HFFc6 (cell line): Measurements from ENCODE around the gene SPEN. TPM values are rescaled to one million over a fixed set of nuclear protein-coding genes. Genes with fewer than 3 reads are reported as not detected.

Source experiments
- DNase-seq: peaks from one replicate; pipeline ENCODE4 v3.0.0-alpha.2; 2018
- H3K27ac Mint-ChIP-seq: 2 replicates; pipeline ENCODE4 v1.8.0; 2020; ENCODE audit warnings: mild to moderate bottlenecking, mixed read lengths
- H3K27me3 Mint-ChIP-seq: 2 replicates; pipeline ENCODE4 v1.8.0; 2021; ENCODE audit warnings: mild to moderate bottlenecking, moderate library complexity, mixed read lengths; ENCODE audit not compliant: insufficient read depth
- H3K36me3 Mint-ChIP-seq: 2 replicates; pipeline ENCODE4 v1.8.0; 2021; ENCODE audit warnings: low read depth, mixed read lengths
- H3K4me1 Mint-ChIP-seq: 2 replicates; pipeline ENCODE4 v1.8.0; 2020; ENCODE audit warnings: low read depth, mixed read lengths
- H3K4me3 Mint-ChIP-seq: 2 replicates; pipeline ENCODE4 v1.8.0; 2020; ENCODE audit warnings: mild to moderate bottlenecking, moderate library complexity, mixed read lengths
- H3K9me3 Mint-ChIP-seq: 2 replicates; pipeline ENCODE4 v1.8.0; 2020; ENCODE audit warnings: mild to moderate bottlenecking, mixed read lengths
- total RNA-seq, 6 experiments: library from RNA; stranded (reverse); fragmentation: NEBNext Ultra II Directional; extraction: Animal tissue kit (Norgen Biotek cat#: 25700); gene quantifications; 2 replicates in 1 of 6; 3 replicates in 5 of 6; pipeline ENCODE4 v1.2.3, GENCODE V29; 2021
- TF ChIP-seq, protein P1 (sequence below): fragments of 200-600 bp; sonication (generic); IDR thresholded peaks from 2 replicates; pipeline ENCODE4 v1.5.0; 2021; ENCODE audit warnings: antibody characterized with exemption, mild to moderate bottlenecking

Gene SPEN
- total RNA-seq, 6 experiments from 2014 or later, result 25.7 to 30.2 (median 27.6) TPM

DNA sequence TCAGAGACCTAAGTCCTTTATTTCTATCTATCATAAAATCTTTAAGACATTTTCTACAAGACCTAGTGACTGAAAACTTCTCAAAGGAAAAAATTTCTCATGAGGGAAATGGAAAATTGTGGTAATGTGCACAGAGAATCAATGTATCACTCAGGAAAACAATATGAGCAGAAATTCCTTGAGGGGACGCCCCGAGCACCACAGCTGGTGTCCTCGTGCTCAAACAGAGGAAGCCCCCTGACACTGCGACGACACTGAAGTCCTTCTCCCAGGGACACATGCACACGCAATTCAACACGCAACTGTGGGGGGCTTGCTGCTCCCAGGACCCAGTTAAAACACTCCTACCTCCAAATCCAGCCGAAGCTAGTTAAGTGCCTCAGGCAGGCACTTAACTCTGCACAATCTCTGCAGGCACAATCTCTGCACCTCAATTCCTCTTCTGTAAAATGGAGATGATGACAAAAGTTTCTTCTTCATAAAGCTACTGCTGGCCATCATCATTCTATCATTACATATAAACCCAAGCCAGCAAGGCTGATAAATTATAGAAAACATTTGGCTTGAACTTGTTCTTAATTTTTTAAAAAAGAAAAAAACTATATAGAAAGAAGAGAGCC, 112.4 kb downstream of the SPEN start:
- TF ChIP-seq, protein P1, sequence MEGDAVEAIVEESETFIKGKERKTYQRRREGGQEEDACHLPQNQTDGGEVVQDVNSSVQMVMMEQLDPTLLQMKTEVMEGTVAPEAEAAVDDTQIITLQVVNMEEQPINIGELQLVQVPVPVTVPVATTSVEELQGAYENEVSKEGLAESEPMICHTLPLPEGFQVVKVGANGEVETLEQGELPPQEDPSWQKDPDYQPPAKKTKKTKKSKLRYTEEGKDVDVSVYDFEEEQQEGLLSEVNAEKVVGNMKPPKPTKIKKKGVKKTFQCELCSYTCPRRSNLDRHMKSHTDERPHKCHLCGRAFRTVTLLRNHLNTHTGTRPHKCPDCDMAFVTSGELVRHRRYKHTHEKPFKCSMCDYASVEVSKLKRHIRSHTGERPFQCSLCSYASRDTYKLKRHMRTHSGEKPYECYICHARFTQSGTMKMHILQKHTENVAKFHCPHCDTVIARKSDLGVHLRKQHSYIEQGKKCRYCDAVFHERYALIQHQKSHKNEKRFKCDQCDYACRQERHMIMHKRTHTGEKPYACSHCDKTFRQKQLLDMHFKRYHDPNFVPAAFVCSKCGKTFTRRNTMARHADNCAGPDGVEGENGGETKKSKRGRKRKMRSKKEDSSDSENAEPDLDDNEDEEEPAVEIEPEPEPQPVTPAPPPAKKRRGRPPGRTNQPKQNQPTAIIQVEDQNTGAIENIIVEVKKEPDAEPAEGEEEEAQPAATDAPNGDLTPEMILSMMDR, result no peak
- Mint-ChIP-seq H3K9me3 (no peaks in the 10 kb centered on the region), H3K27ac (no peak overlapping the region), H3K36me3 (peaks cover 9% of the 10 kb centered on the region; the same call in 1 of the 2 replicates), H3K4me1 (peaks cover 77% of the 10 kb centered on the region), H3K4me3 (no peak overlapping the region), H3K27me3 (peaks cover 2% of the 10 kb centered on the region; the same call in 1 of the 2 replicates)
- no peak for DNase-seq

DNA sequence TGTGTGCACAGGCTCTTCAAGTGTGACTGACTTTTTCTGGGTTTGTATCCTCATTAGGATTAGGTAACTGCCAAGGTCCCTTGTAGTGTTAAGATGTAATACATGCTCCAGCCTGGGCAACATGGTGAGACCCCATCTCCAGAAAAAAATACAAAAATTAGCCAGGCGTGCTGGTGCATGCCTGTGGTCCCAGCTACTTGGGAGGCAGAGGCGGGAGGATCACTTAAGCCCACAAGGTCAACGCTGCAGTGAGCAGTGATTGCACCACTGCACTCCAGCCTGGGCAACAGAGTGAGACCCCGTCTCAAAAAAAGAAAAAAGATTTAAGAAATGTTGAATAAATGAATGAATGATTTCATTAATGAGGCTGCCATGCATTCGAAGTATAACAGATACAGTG, 113.3 kb downstream of the SPEN start:
- Mint-ChIP-seq H3K9me3 (no peaks in the 10 kb centered on the region), H3K36me3 (peaks cover 9% of the 10 kb centered on the region; the same call in 1 of the 2 replicates), H3K4me1 (peaks cover 77% of the 10 kb centered on the region), H3K27me3 (peaks cover 2% of the 10 kb centered on the region; the same call in 1 of the 2 replicates), H3K27ac (no peak overlapping the region), H3K4me3 (no peak overlapping the region)
- no peak for DNase-seq
- TF ChIP-seq, protein P1, result no peak

DNA sequence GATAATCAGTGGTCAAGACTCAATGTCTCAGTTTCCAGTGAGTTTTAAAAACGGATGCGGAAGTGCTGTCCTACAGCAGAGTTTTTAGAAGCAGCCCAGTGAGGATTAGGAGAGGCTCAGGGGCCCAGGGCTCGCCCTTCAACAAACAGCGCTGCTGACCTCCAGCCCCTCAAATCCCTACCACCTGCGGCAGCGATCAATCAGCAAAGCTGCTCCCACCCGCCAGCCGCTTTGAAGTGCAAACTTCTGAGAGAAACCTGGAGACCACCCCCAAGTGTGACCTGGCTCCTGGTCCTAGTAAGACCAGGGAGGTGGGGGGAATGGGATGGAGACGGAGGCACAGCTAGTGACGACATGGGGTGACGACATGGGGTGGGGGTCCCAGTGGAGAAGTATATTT, 114.0 kb downstream of the SPEN start:
- Mint-ChIP-seq H3K4me1 (peaks cover 77% of the 10 kb centered on the region), H3K27me3 (peaks cover 2% of the 10 kb centered on the region; the same call in 1 of the 2 replicates), H3K9me3 (no peaks in the 10 kb centered on the region), H3K27ac (no peak overlapping the region), H3K4me3 (no peak overlapping the region), H3K36me3 (peaks cover 7% of the 10 kb centered on the region; the same call in 1 of the 2 replicates)
- no peak for DNase-seq
- TF ChIP-seq, protein P1, result no peak

DNA sequence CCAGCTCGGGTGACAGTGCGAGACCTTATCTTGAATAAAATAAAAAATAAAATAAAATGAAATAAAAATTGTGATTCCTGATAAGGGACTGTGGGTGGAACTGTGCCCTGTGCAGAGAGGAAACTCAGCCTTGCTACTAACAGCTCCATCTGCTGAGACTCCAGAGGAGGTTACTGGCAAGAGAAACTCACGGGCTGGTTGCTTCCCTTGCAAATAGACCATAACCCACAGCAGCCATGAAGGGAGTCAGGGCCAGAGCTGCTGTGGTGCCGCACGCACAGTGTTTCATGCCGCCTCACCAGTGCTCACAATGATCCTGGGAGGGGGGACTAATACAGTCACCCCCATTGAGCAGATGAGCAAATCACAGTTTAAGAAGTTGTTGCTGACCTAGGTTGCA, 114.7 kb downstream of the SPEN start:
- TF ChIP-seq, protein P1, result no peak
- peaks cover 4% of the 10 kb centered on the region; the same call in 1 of the 2 replicates for H3K36me3 Mint-ChIP-seq
- peaks cover 77% of the 10 kb centered on the region for H3K4me1 Mint-ChIP-seq
- H3K9me3 Mint-ChIP-seq, result no peaks in the 10 kb centered on the region
- 0 out of 2 replicates have a peak overlapping the region, but pooled peaks have one; percentile 1 for H3K27ac Mint-ChIP-seq
- H3K4me3 Mint-ChIP-seq, result no peak overlapping the region
- H3K27me3 Mint-ChIP-seq, result peaks cover 2% of the 10 kb centered on the region; the same call in 1 of the 2 replicates
- DNase-seq, result no peak

DNA sequence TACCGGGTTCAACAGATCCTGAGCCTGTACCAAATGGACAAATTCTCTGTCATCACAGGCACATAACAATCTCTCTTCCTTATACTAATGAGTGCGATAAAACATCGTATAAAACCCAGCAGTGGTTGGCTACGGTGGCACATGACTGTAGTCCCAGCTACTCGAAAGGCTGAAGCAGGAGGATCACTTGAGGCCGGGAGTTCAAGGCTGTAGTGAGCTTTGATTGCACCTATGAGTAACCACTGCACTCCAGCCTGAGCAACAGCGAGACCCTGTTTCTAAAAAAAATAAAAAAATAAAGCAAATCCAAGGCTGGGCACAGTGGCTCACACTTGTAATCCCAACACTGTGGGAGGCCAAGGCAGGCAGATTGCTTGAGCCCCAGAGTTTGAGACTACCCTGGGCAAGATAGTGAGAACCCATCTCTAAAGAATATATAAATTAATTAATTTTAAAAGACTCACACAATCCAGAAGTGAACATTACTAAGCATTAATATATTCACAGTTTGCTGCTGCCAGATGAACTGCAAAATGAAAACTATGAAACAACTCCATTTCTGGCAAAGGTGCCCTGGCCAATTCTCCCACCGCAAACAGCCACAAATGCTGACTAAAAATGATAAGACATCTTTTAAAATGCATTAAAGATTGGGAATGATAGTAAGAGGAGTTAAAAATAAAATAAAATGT, 115.3 kb downstream of the SPEN start:
- no peak for DNase-seq
- no peaks in the 10 kb centered on the region for H3K9me3 Mint-ChIP-seq
- no peak overlapping the region for H3K4me3 Mint-ChIP-seq
- TF ChIP-seq, protein P1, result no peak
- peaks cover 77% of the 10 kb centered on the region for H3K4me1 Mint-ChIP-seq
- H3K27ac Mint-ChIP-seq, result peak overlapping the region; percentile 37; the same call in 1 of the 2 replicates
- H3K27me3 Mint-ChIP-seq, result peaks cover 2% of the 10 kb centered on the region; the same call in 1 of the 2 replicates
- H3K36me3 Mint-ChIP-seq, result peaks cover 9% of the 10 kb centered on the region; the same call in 1 of the 2 replicates
